Stimulated activated CD4-positive, alpha-beta T cell treated with anti-CD3 and anti-CD28 coated beads, Interleukin-2, amount 100 ng/mL, for 4 hours (primary cell): ENCODE measurements around the gene CDKN1A.
"Not testable (repeated sequence)": the region's sequence is repeated elsewhere in the genome, so short reads cannot be mapped to it uniquely, and the experiment has no call there.

Experiments used
- DNase-seq: peaks from one replicate; pipeline ENCODE4 v3.0.0-alpha.2; 2020; ENCODE audit warnings: low read depth

The CDKN1A gene

GRCh38 chr6:36698196-36698595 is 19.7 kb downstream of the CDKN1A start:
- no peak for DNase-seq

GRCh38 chr6:36698871-36699271 is 20.4 kb downstream of the CDKN1A start:
- no peak for DNase-seq

GRCh38 chr6:36699348-36699747 is 20.8 kb downstream of the CDKN1A start:
- no peak for DNase-seq

GRCh38 chr6:36700071-36700812 is 21.7 kb downstream of the CDKN1A start:
- DNase-seq, result no peak

GRCh38 chr6:36700831-36701230 is 22.3 kb downstream of the CDKN1A start:
- no peak for DNase-seq

GRCh38 chr6:36701401-36701991 is 23.0 kb downstream of the CDKN1A start:
- DNase-seq, result no peak

GRCh38 chr6:36702656-36703055 is 24.1 kb downstream of the CDKN1A start:
- DNase-seq, result no peak

- DNase-seq, result no peak
Observed at GRCh38 chr6:36703081-36703606, 24.6 kb downstream of the CDKN1A start.

GRCh38 chr6:36703982-36704381 is 25.5 kb downstream of the CDKN1A start:
- no peak for DNase-seq

- not testable (repeated sequence) for DNase-seq
Observed at GRCh38 chr6:36704961-36705577, 26.6 kb downstream of the CDKN1A start.

GRCh38 chr6:36706339-36706738 is 27.8 kb downstream of the CDKN1A start:
- no peak for DNase-seq

- DNase-seq, result no peak
Observed at GRCh38 chr6:36712816-36713215, 34.3 kb downstream of the CDKN1A start.

- no peak for DNase-seq
Observed at GRCh38 chr6:36713846-36714245, 35.3 kb downstream of the CDKN1A start.

- no peak for DNase-seq
Observed at GRCh38 chr6:36714511-36714910, 36.0 kb downstream of the CDKN1A start.

GRCh38 chr6:36715469-36715868 is 37.0 kb downstream of the CDKN1A start:
- DNase-seq, result no peak

- no peak for DNase-seq
Observed at GRCh38 chr6:36716476-36717093, 38.1 kb downstream of the CDKN1A start.

- no peak for DNase-seq
Observed at GRCh38 chr6:36717231-36717825, 38.8 kb downstream of the CDKN1A start.

- DNase-seq, result no peak
Observed at GRCh38 chr6:36717871-36718540, 39.5 kb downstream of the CDKN1A start.

- DNase-seq, result no peak
Observed at GRCh38 chr6:36718560-36718959, 40.0 kb downstream of the CDKN1A start.

- no peak for DNase-seq
Observed at GRCh38 chr6:36719126-36719525, 40.6 kb downstream of the CDKN1A start.

- no peak for DNase-seq
Observed at GRCh38 chr6:36720251-36721141, 42.0 kb downstream of the CDKN1A start.
